Measurements from ENCODE around the gene STAP2.

STAP2 gene

GRCh38 chr19:4326837-4327251 lies 11.8 kb downstream of the STAP2 start:
- no peak for DNase-seq

- DNase-seq, result no peak
These were observed 12.3 kb downstream of the STAP2 start for GRCh38 chr19:4326215-4326836.

- DNase-seq, result no peak
These were observed 14.4 kb downstream of the STAP2 start for GRCh38 chr19:4324228-4324627.

GRCh38 chr19:4323692-4324091 lies 14.9 kb downstream of the STAP2 start:
- no peak for DNase-seq

GRCh38 chr19:4322942-4323665 lies 15.5 kb downstream of the STAP2 start:
- no peak for DNase-seq

- no peak for DNase-seq
These were observed 18.2 kb downstream of the STAP2 start for GRCh38 chr19:4320419-4320818.

- peak; percentile 58 to 67 for DNase-seq
These were observed 19.4 kb downstream of the STAP2 start for GRCh38 chr19:4319067-4319718.

GRCh38 chr19:4318460-4318859 lies 20.2 kb downstream of the STAP2 start:
- DNase-seq, result no peak

GRCh38 chr19:4316956-4317355 lies 21.7 kb downstream of the STAP2 start:
- peak in 1 of 2 donors; percentile 57 for DNase-seq

- DNase-seq, result peak; percentile 59 to 65
These were observed 24.7 kb downstream of the STAP2 start for GRCh38 chr19:4313847-4314490.

GRCh38 chr19:4310247-4311121 lies 28.1 kb downstream of the STAP2 start:
- peak; percentile 9 to 13 for DNase-seq

GRCh38 chr19:4305659-4306058 lies 33.0 kb downstream of the STAP2 start:
- DNase-seq, result no peak

GRCh38 chr19:4305257-4305612 lies 33.4 kb downstream of the STAP2 start:
- DNase-seq, result no peak

- peak in 1 of 2 donors; percentile 42 for DNase-seq
These were observed 33.9 kb downstream of the STAP2 start, which contains the start of gene FSD1 for GRCh38 chr19:4304538-4305256. Gene FSD1, plus strand, starts transcription at chr19:4304598. Its CDS starts 149 bp downstream, at chr19:4304747.

- no peak for DNase-seq
These were observed 34.6 kb downstream of the STAP2 start for GRCh38 chr19:4303819-4304537.

GRCh38 chr19:4302243-4302640 lies 36.4 kb downstream of the STAP2 start, which contains the start of gene TMIGD2:
Gene TMIGD2, minus strand, starts transcription at chr19:4302389. Its CDS starts 4 bp downstream, at chr19:4302385.
- DNase-seq, result no peak

- no peak for DNase-seq
These were observed 36.9 kb downstream of the STAP2 start for GRCh38 chr19:4301590-4302242.

- no peak for DNase-seq
These were observed 38.0 kb downstream of the STAP2 start for GRCh38 chr19:4300589-4300988.

- no peak for DNase-seq
These were observed 39.6 kb downstream of the STAP2 start for GRCh38 chr19:4298810-4299550.
